HCT116 (cell line): ENCODE results near the gene EIF2AK3. TPM values are rescaled to one million over a fixed set of nuclear protein-coding genes. Genes with fewer than 3 reads are reported as not detected.

Source experiments
- ATAC-seq: fragments of 200-7000 bp; cut with Tn5 transposase; 2 replicates; pipeline ENCODE4 v1.9.1; 2020; ENCODE audit warnings: mild to moderate bottlenecking, moderate library complexity
- BruUV-seq: library from RNA; stranded (reverse); fragments of 400-500 nt; replicated peaks from 2 replicates; lab custom pipeline; 2021; lab: Mats Ljungman, UMichigan
- CTCF ChIA-PET: fragments of 300-600 bp; sonication (Branson Sonifier 250); formaldehyde crosslinking; loops from one replicate; lab custom pipeline; 2021; ENCODE audit warnings: antibody characterized with exemption; lab: Charles Lee
- POLR2A ChIA-PET: fragments of 300-600, 350-600 bp; sonication (Branson Sonifier 250); formaldehyde crosslinking; loops from one replicate; lab custom pipeline; 2021; ENCODE audit warnings: antibody characterized with exemption; lab: Charles Lee
- RAD21 ChIA-PET, 2 experiments: fragments of 300-600 bp; sonication (Branson Sonifier 250); formaldehyde crosslinking; loops; one replicate each; lab custom pipeline; 2023; ENCODE audit warnings: low total read pairs in 2 of 2; ENCODE audit not compliant: uncharacterized antibody in 2 of 2, unreplicated experiment in 2 of 2, low non-redundant PET in 1 of 2; lab: Charles Lee
- DNase-seq: peaks from one replicate; pipeline ENCODE4 v3.0.0-alpha.2; 2010; ENCODE audit warnings: low read depth, low spot score
- H2AFZ ChIP-seq: fragments of 200-600 bp; shearing (Covaris generic), sonication (generic); 2 replicates; pipeline ENCODE4 v1.6.1; 2017; ENCODE audit warnings: low read depth, mixed run types, mixed read lengths, antibody characterized with exemption, low read length; ENCODE audit not compliant: poor library complexity, severe bottlenecking
- H3K27ac ChIP-seq: 2 replicates; pipeline ENCODE4 v1.5.1; 2012; ENCODE audit warnings: low read depth, low read length
- H3K27me3 ChIP-seq: fragments of 200-600 bp; sonication (generic); 2 replicates; pipeline ENCODE4 v1.6.1; 2016; ENCODE audit warnings: mixed run types, low read length, mixed read lengths; ENCODE audit not compliant: insufficient read depth
- H3K36me3 ChIP-seq, 2 experiments: fragments of 200-500 bp in 1 of 2; fragments of 200-600 bp in 1 of 2; sonication (Bioruptor generic) in 1 of 2; sonication (generic) in 1 of 2; 2 replicates each; pipeline versions ENCODE4 v1.5.1 to v1.6.1; 2014 to 2016; ENCODE audit warnings: low read length in 2 of 2, inconsistent platforms in 1 of 2, mixed read lengths in 1 of 2, mixed run types in 1 of 2; ENCODE audit not compliant: insufficient read depth in 2 of 2, control insufficient read depth in 1 of 2
- H3K4me1 ChIP-seq, 2 experiments: fragments of 200-600 bp in 1 of 2; sonication (generic) in 1 of 2; 2 replicates each; pipeline versions ENCODE4 v1.5.1 to v1.6.1; 2012 to 2017; ENCODE audit warnings: low read length in 2 of 2, inconsistent platforms in 1 of 2, mild to moderate bottlenecking in 1 of 2, mixed read lengths in 1 of 2, mixed run types in 1 of 2, moderate library complexity in 1 of 2; ENCODE audit not compliant: insufficient read depth in 2 of 2, control insufficient read depth in 1 of 2
- H3K4me2 ChIP-seq: fragments of 200-600 bp; sonication (generic); 2 replicates; pipeline ENCODE4 v1.6.1; 2017; ENCODE audit warnings: mixed run types, low read length, mixed read lengths
- H3K4me3 ChIP-seq, 2 experiments: fragments of 200-600 bp in 1 of 2; sonication (generic) in 1 of 2; replicated peaks in 1 of 2; 2 replicates each; pipeline ENCODE4 v1.5.1; 2011 to 2016; ENCODE audit warnings: low read length in 2 of 2, control low read depth in 1 of 2, low read depth in 1 of 2, mild to moderate bottlenecking in 1 of 2, mixed read lengths in 1 of 2, mixed run types in 1 of 2
- H3K79me2 ChIP-seq: fragments of 200-600 bp; sonication (generic); 2 replicates; pipeline ENCODE4 v1.6.1; 2017; ENCODE audit warnings: mild to moderate bottlenecking, mixed run types, low read length, moderate library complexity, mixed read lengths; ENCODE audit not compliant: insufficient read depth
- H3K9ac ChIP-seq: fragments of 200-600 bp; sonication (generic); 2 replicates; pipeline ENCODE4 v1.6.1; 2016; ENCODE audit warnings: low read length, mixed read lengths
- H3K9me2 ChIP-seq: fragments of 200-600 bp; sonication (generic), shearing (Covaris generic); 2 replicates; pipeline ENCODE4 v1.6.1; 2017; ENCODE audit warnings: mixed run types, mild to moderate bottlenecking, moderate library complexity; ENCODE audit not compliant: insufficient read depth
- H3K9me3 ChIP-seq, 2 experiments: fragments of 200-500 bp in 1 of 2; fragments of 200-600 bp in 1 of 2; sonication (Bioruptor generic) in 1 of 2; sonication (generic) in 1 of 2; 2 replicates each; pipeline ENCODE4 v1.6.1; 2014 to 2017; ENCODE audit warnings: low read length in 2 of 2, mixed read lengths in 2 of 2, inconsistent platforms in 1 of 2, low read depth in 1 of 2, mild to moderate bottlenecking in 1 of 2, mixed run types in 1 of 2, moderate library complexity in 1 of 2; ENCODE audit not compliant: control insufficient read depth in 1 of 2, insufficient read depth in 1 of 2
- H4K20me1 ChIP-seq: fragments of 200-600 bp; sonication (generic), shearing (Covaris generic); 2 replicates; pipeline ENCODE4 v1.6.1; 2017; ENCODE audit warnings: mixed run types, mild to moderate bottlenecking, moderate library complexity; ENCODE audit not compliant: insufficient read depth
- CEBPB ChIP-seq: IDR thresholded peaks from 2 replicates; pipeline ENCODE4 v1.6.1; 2012; ENCODE audit warnings: low read depth
- POLR2AphosphoS5 ChIP-seq: IDR thresholded peaks from 2 replicates; pipeline ENCODE4 v1.6.1; 2011; ENCODE audit warnings: mild to moderate bottlenecking, low read depth, low read length, moderate library complexity
- RAD21 ChIP-seq: IDR thresholded peaks from 2 replicates; pipeline ENCODE4 v1.6.1; 2012; ENCODE audit warnings: low read depth, mild to moderate bottlenecking
- SRF ChIP-seq: IDR thresholded peaks from 2 replicates; pipeline ENCODE4 v1.6.1; 2012; ENCODE audit warnings: low read depth
- TCF7L2 ChIP-seq: IDR thresholded peaks from 2 replicates; pipeline ENCODE4 v1.7.0; 2011; ENCODE audit warnings: borderline replicate concordance, inconsistent platforms; ENCODE audit not compliant: insufficient read depth, insufficient read length; ENCODE audit errors: extremely low read depth
- YY1 ChIP-seq: IDR thresholded peaks from 2 replicates; pipeline ENCODE4 v1.6.1; 2011; ENCODE audit warnings: low read length, low read depth, moderate library complexity, mild to moderate bottlenecking; ENCODE audit not compliant: insufficient replicate concordance; ENCODE audit errors: extremely low read depth
- intact Hi-C: fragments of 100-400 bp; cut with micrococcal nuclease; formaldehyde crosslinking; loops from 2 replicates; pipeline ENCODE4 v1.10.0; 2022
- total RNA-seq: library from RNA; stranded (reverse); gene quantifications from one replicate; pipeline ENCODE4 v1.2.1, GENCODE V29; 2021; ENCODE audit not compliant: unreplicated experiment
- TF ChIP-seq, protein P1 (sequence below), 3 experiments: fragments of 200-600 bp in 1 of 3; sonication (generic) in 1 of 3; IDR thresholded peaks in 2 of 3; conservative IDR thresholded peaks in 1 of 3; 2 replicates each; pipeline ENCODE4 v1.5.1; 2012 to 2017; ENCODE audit warnings: low read depth in 2 of 3, low read length in 2 of 3, antibody characterized with exemption in 1 of 3, borderline replicate concordance in 1 of 3, control low read depth in 1 of 3, mild to moderate bottlenecking in 1 of 3, mixed read lengths in 1 of 3, mixed run types in 1 of 3, moderate library complexity in 1 of 3; ENCODE audit not compliant: insufficient read depth in 1 of 3
- TF ChIP-seq, protein P2 (sequence below): IDR thresholded peaks from 2 replicates; pipeline ENCODE4 v1.6.1; 2012; ENCODE audit warnings: low read depth
- TF ChIP-seq, protein P3 (sequence below): IDR thresholded peaks from 2 replicates; pipeline ENCODE4 v1.6.1; 2011; ENCODE audit warnings: mild to moderate bottlenecking, low read length, moderate library complexity; ENCODE audit not compliant: insufficient replicate concordance; ENCODE audit errors: extremely low read depth
- TF ChIP-seq, protein P4 (sequence below): IDR thresholded peaks from 2 replicates; pipeline ENCODE4 v1.6.1; 2012

EIF2AK3 gene
- total RNA-seq, 1 experiment from 2014 or later = 8.9 TPM

DNA sequence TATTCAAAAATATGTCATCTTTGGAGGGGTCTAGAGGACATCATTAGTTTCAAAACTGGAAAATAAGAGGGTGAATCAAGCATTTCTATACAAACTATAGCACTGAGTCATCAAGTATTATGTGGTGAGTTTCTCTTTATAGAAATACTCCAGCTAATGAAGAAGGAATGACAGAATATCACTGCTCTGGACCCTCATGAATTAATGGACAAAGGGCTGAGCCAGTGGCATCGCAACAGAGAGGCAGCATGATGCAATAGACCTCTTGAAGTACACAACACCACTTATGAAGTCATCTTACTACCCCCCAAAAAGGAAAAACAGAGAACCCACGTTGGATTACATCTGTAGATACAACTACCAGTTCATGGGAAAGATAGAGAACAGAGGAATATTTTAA, 27.4 kb upstream of the EIF2AK3 start:
- ATAC-seq (no peak), DNase-seq (no peak)
- peaks cover 0 to 10% of the 10 kb centered on the region in 2 experiments; a peak in 1 of 4 replicates for H3K4me1 ChIP-seq
- no peaks in the 10 kb centered on the region for H3K79me2 ChIP-seq
- no peaks in the 10 kb centered on the region for H3K9me2 ChIP-seq
- H3K9me3 ChIP-seq = no peaks in the 10 kb centered on the region
- no peak overlapping the region for H3K27ac ChIP-seq
- H3K9ac ChIP-seq = no peak overlapping the region
- no peak overlapping the region for H3K4me2 ChIP-seq
- TF ChIP-seq, protein P1, sequence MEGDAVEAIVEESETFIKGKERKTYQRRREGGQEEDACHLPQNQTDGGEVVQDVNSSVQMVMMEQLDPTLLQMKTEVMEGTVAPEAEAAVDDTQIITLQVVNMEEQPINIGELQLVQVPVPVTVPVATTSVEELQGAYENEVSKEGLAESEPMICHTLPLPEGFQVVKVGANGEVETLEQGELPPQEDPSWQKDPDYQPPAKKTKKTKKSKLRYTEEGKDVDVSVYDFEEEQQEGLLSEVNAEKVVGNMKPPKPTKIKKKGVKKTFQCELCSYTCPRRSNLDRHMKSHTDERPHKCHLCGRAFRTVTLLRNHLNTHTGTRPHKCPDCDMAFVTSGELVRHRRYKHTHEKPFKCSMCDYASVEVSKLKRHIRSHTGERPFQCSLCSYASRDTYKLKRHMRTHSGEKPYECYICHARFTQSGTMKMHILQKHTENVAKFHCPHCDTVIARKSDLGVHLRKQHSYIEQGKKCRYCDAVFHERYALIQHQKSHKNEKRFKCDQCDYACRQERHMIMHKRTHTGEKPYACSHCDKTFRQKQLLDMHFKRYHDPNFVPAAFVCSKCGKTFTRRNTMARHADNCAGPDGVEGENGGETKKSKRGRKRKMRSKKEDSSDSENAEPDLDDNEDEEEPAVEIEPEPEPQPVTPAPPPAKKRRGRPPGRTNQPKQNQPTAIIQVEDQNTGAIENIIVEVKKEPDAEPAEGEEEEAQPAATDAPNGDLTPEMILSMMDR (IDR thresholded peaks at IDR 0.05 in 2 of 3, conservative IDR thresholded peaks at IDR 0.05 in 1 of 3; ENCODE audit: borderline replicate concordance in 1 of 3, insufficient read depth in 1 of 3, low read depth in 2 of 3, low read length in 2 of 3) = no peak
- H3K27me3 ChIP-seq = no peaks in the 10 kb centered on the region
- RAD21 ChIA-PET = no interaction called here
- POLR2A ChIA-PET = no interaction called here
- BruUV-seq = no TSS peak
- CTCF ChIA-PET = no interaction called here
- no peaks in the 10 kb centered on the region for H4K20me1 ChIP-seq
- H3K4me3 ChIP-seq = no peak overlapping the region
- no peaks in the 10 kb centered on the region for H3K36me3 ChIP-seq
- intact Hi-C loops = no loop called here
- H2AFZ ChIP-seq = no peak overlapping the region

DNA sequence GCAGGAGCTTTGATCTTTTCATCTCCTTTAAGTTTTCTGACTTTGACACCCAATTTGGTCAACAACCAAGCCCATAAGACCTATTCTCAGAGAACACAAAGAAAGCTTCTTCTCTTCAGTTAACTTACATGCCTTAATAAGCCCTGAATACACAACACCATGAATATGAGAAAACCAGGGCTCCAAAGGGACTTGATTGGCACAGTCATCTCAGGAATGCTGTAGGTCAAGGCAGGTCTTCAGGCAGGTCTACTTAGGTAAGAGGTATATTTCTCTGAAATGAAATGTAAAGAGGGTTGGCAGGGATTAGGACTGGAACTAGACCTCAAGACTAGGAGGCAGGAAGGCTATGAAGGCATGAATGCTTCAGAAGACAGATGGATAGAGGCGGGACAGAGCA, 24.4 kb upstream of the EIF2AK3 start:
- Histone ChIP-seq H3K27ac (no peak overlapping the region), H3K4me3 (no peak overlapping the region), H2AFZ (no peak overlapping the region), H4K20me1 (no peaks in the 10 kb centered on the region), H3K4me2 (no peak overlapping the region), H3K9me3 (no peaks in the 10 kb centered on the region), H3K9me2 (no peaks in the 10 kb centered on the region), H3K79me2 (no peaks in the 10 kb centered on the region), H3K4me1 (no peaks in the 10 kb centered on the region), H3K9ac (no peak overlapping the region), H3K36me3 (no peaks in the 10 kb centered on the region), H3K27me3 (no peaks in the 10 kb centered on the region)
- CTCF ChIA-PET = no interaction called here
- RAD21 ChIA-PET = no interaction called here
- intact Hi-C loops = no loop called here
- no TSS peak for BruUV-seq
- TF ChIP-seq TCF7L2 (no peak), YY1 (no peak), SRF (no peak), POLR2AphosphoS5 (no peak), CEBPB (no peak), RAD21 (no peak)
- TF ChIP-seq, protein P2, sequence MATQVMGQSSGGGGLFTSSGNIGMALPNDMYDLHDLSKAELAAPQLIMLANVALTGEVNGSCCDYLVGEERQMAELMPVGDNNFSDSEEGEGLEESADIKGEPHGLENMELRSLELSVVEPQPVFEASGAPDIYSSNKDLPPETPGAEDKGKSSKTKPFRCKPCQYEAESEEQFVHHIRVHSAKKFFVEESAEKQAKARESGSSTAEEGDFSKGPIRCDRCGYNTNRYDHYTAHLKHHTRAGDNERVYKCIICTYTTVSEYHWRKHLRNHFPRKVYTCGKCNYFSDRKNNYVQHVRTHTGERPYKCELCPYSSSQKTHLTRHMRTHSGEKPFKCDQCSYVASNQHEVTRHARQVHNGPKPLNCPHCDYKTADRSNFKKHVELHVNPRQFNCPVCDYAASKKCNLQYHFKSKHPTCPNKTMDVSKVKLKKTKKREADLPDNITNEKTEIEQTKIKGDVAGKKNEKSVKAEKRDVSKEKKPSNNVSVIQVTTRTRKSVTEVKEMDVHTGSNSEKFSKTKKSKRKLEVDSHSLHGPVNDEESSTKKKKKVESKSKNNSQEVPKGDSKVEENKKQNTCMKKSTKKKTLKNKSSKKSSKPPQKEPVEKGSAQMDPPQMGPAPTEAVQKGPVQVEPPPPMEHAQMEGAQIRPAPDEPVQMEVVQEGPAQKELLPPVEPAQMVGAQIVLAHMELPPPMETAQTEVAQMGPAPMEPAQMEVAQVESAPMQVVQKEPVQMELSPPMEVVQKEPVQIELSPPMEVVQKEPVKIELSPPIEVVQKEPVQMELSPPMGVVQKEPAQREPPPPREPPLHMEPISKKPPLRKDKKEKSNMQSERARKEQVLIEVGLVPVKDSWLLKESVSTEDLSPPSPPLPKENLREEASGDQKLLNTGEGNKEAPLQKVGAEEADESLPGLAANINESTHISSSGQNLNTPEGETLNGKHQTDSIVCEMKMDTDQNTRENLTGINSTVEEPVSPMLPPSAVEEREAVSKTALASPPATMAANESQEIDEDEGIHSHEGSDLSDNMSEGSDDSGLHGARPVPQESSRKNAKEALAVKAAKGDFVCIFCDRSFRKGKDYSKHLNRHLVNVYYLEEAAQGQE = no peak
- TF ChIP-seq, protein P3, sequence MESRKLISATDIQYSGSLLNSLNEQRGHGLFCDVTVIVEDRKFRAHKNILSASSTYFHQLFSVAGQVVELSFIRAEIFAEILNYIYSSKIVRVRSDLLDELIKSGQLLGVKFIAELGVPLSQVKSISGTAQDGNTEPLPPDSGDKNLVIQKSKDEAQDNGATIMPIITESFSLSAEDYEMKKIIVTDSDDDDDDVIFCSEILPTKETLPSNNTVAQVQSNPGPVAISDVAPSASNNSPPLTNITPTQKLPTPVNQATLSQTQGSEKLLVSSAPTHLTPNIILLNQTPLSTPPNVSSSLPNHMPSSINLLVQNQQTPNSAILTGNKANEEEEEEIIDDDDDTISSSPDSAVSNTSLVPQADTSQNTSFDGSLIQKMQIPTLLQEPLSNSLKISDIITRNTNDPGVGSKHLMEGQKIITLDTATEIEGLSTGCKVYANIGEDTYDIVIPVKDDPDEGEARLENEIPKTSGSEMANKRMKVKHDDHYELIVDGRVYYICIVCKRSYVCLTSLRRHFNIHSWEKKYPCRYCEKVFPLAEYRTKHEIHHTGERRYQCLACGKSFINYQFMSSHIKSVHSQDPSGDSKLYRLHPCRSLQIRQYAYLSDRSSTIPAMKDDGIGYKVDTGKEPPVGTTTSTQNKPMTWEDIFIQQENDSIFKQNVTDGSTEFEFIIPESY = no peak
- TF ChIP-seq, protein P4, sequence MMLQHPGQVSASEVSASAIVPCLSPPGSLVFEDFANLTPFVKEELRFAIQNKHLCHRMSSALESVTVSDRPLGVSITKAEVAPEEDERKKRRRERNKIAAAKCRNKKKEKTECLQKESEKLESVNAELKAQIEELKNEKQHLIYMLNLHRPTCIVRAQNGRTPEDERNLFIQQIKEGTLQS = no peak
- POLR2A ChIA-PET = no interaction called here
- no peak for ATAC-seq
- DNase-seq = no peak
